ENCODE measurements around the gene RABGAP1. TPM values are rescaled to one million over a fixed set of nuclear protein-coding genes. Genes with fewer than 3 reads are reported as not detected.

RABGAP1 gene
- polyA plus RNA-seq, 3 donors, result 56.5 to 61.9 (median 60.3) TPM

- no peak for DNase-seq (ENCODE audit: low read depth in 3 of 3, low spot score in 2 of 3)
Measured at GRCh38 chr9:123073441-123073840, 132.6 kb downstream of the RABGAP1 start.

GRCh38 chr9:123073991-123074422, 133.2 kb downstream of the RABGAP1 start:
- DNase-seq (ENCODE audit: low read depth in 3 of 3, low spot score in 2 of 3), result no peak

- no peak for DNase-seq (ENCODE audit: low read depth in 3 of 3, low spot score in 2 of 3)
Measured at GRCh38 chr9:123074628-123075027, 133.8 kb downstream of the RABGAP1 start.

- DNase-seq (ENCODE audit: low read depth in 3 of 3, low spot score in 2 of 3), result no peak
Measured at GRCh38 chr9:123080444-123080843, 139.6 kb downstream of the RABGAP1 start.

- peak in 1 of 3 donors; percentile 32 for DNase-seq (ENCODE audit: low read depth in 3 of 3, low spot score in 2 of 3)
Measured at GRCh38 chr9:123081824-123082223, 141.0 kb downstream of the RABGAP1 start.

GRCh38 chr9:123083680-123084079, 142.9 kb downstream of the RABGAP1 start:
- DNase-seq (ENCODE audit: low read depth in 3 of 3, low spot score in 2 of 3), result no peak

- DNase-seq (ENCODE audit: low read depth in 3 of 3, low spot score in 2 of 3), result no peak
Measured at GRCh38 chr9:123084256-123084655, 143.4 kb downstream of the RABGAP1 start.

- no peak for DNase-seq (ENCODE audit: low read depth in 3 of 3, low spot score in 2 of 3)
Measured at GRCh38 chr9:123085916-123086315, 145.1 kb downstream of the RABGAP1 start.

- DNase-seq (ENCODE audit: low read depth in 3 of 3, low spot score in 2 of 3), result no peak
Measured at GRCh38 chr9:123087359-123087888, 146.6 kb downstream of the RABGAP1 start.

- DNase-seq (ENCODE audit: low read depth in 3 of 3, low spot score in 2 of 3), result no peak
Measured at GRCh38 chr9:123089040-123089439, 148.2 kb downstream of the RABGAP1 start.

- DNase-seq (ENCODE audit: low read depth in 3 of 3, low spot score in 2 of 3), result no peak
Measured at GRCh38 chr9:123089790-123090189, 149.0 kb downstream of the RABGAP1 start.

- DNase-seq (ENCODE audit: low read depth in 3 of 3, low spot score in 2 of 3), result no peak
Measured at GRCh38 chr9:123090198-123090896, 149.5 kb downstream of the RABGAP1 start.

- DNase-seq (ENCODE audit: low read depth in 3 of 3, low spot score in 2 of 3), result no peak
Measured at GRCh38 chr9:123090956-123091355, 150.1 kb downstream of the RABGAP1 start.

- DNase-seq (ENCODE audit: low read depth in 3 of 3, low spot score in 2 of 3), result no peak
Measured at GRCh38 chr9:123091459-123091858, 150.6 kb downstream of the RABGAP1 start.

- DNase-seq (ENCODE audit: low read depth in 3 of 3, low spot score in 2 of 3), result no peak
Measured at GRCh38 chr9:123093141-123093540, 152.3 kb downstream of the RABGAP1 start.

GRCh38 chr9:123096987-123097386, 156.2 kb downstream of the RABGAP1 start:
- DNase-seq (ENCODE audit: low read depth in 3 of 3, low spot score in 2 of 3), result no peak

GRCh38 chr9:123097430-123098095, 156.7 kb downstream of the RABGAP1 start:
- DNase-seq (ENCODE audit: low read depth in 3 of 3, low spot score in 2 of 3), result no peak

- no peak for DNase-seq (ENCODE audit: low read depth in 3 of 3, low spot score in 2 of 3)
Measured at GRCh38 chr9:123098096-123098459, 157.3 kb downstream of the RABGAP1 start.

GRCh38 chr9:123099042-123099441, 158.2 kb downstream of the RABGAP1 start:
- DNase-seq (ENCODE audit: low read depth in 3 of 3, low spot score in 2 of 3), result no peak

GRCh38 chr9:123099548-123099947, 158.7 kb downstream of the RABGAP1 start:
- DNase-seq (ENCODE audit: low read depth in 3 of 3, low spot score in 2 of 3), result no peak

- no peak for DNase-seq (ENCODE audit: low read depth in 3 of 3, low spot score in 2 of 3)
Measured at GRCh38 chr9:123102375-123103113, 161.7 kb downstream of the RABGAP1 start.
